OCI-LY1 (cell line): ENCODE results near the gene FAM120A.

ENCODE experiments used
- H2AFZ ChIP-seq: fragments of 200-600 bp; sonication (generic), shearing (Covaris generic); 2 replicates; pipeline ENCODE4 v1.6.0; 2014; ENCODE audit warnings: antibody characterized with exemption, mild to moderate bottlenecking, low read length
- H3F3A ChIP-seq: fragments of 200-600 bp; sonication (generic), shearing (Covaris generic); 2 replicates; pipeline ENCODE4 v1.6.0; 2014; ENCODE audit warnings: mild to moderate bottlenecking, antibody characterized with exemption, low read length, moderate library complexity; ENCODE audit not compliant: insufficient read depth
- H3K27ac ChIP-seq: fragments of 200-600 bp; sonication (generic); 2 replicates; pipeline ENCODE4 v1.5.1; 2014; ENCODE audit warnings: low read length, mixed run types, mild to moderate bottlenecking, low read depth; ENCODE audit not compliant: poor library complexity, severe bottlenecking
- H3K27me3 ChIP-seq: fragments of 200-600 bp; sonication (generic); 2 replicates; pipeline ENCODE4 v1.6.0; 2014; ENCODE audit warnings: antibody characterized with exemption, mild to moderate bottlenecking, low read length, moderate library complexity; ENCODE audit not compliant: insufficient read depth
- H3K36me3 ChIP-seq: fragments of 200-600 bp; sonication (generic); 2 replicates; pipeline ENCODE4 v1.6.1; 2014; ENCODE audit warnings: mild to moderate bottlenecking, antibody characterized with exemption, low read length, moderate library complexity, mixed read lengths; ENCODE audit not compliant: insufficient read depth
- H3K4me1 ChIP-seq: fragments of 200-600 bp; sonication (generic); 2 replicates; pipeline ENCODE4 v1.5.1; 2014; ENCODE audit warnings: mild to moderate bottlenecking, low read length, moderate library complexity; ENCODE audit not compliant: insufficient read depth, severe bottlenecking
- H3K4me2 ChIP-seq: fragments of 200-600 bp; sonication (generic), shearing (Covaris generic); 2 replicates; pipeline ENCODE4 v1.6.1; 2014; ENCODE audit warnings: low read length
- H3K4me3 ChIP-seq: fragments of 200-600 bp; sonication (generic); 2 replicates; pipeline ENCODE4 v1.5.1; 2014; ENCODE audit warnings: low read length, low read depth, mild to moderate bottlenecking, mixed read lengths; ENCODE audit not compliant: poor library complexity, severe bottlenecking
- H3K79me2 ChIP-seq: fragments of 200-600 bp; shearing (Covaris generic); 2 replicates; pipeline ENCODE4 v1.6.1; 2016; ENCODE audit warnings: mixed run types, low read length, mixed read lengths; ENCODE audit not compliant: insufficient read depth
- H3K9ac ChIP-seq: fragments of 200-600 bp; sonication (generic), shearing (Covaris generic); 2 replicates; pipeline ENCODE4 v1.6.1; 2014; ENCODE audit warnings: mild to moderate bottlenecking, low read length, mixed read lengths
- H3K9me2 ChIP-seq: fragments of 200-600 bp; sonication (generic), shearing (Covaris generic); 2 replicates; pipeline ENCODE4 v1.6.1; 2014; ENCODE audit warnings: low read depth, mild to moderate bottlenecking, low read length, mixed read lengths
- H3K9me3 ChIP-seq: fragments of 200-600 bp; shearing (Covaris generic); 2 replicates; pipeline ENCODE4 v1.6.1; 2014; ENCODE audit warnings: low read length, mixed read lengths
- H4K20me1 ChIP-seq: fragments of 200-600 bp; sonication (generic), shearing (Covaris generic); 2 replicates; pipeline ENCODE4 v1.6.0; 2016; ENCODE audit warnings: mild to moderate bottlenecking, low read length; ENCODE audit not compliant: insufficient read depth
- EZH2 ChIP-seq: fragments of 200-600 bp; sonication (generic), shearing (Covaris generic); IDR thresholded peaks from 2 replicates; pipeline ENCODE4 v1.8.0; 2017; ENCODE audit warnings: borderline replicate concordance, mixed run types, mild to moderate bottlenecking, antibody characterized with exemption, low read length, moderate library complexity, mixed read lengths
- TF ChIP-seq, protein P1 (sequence below): fragments of 200-600 bp; sonication (generic), shearing (Covaris generic); IDR thresholded peaks from 2 replicates; pipeline ENCODE4 v1.5.1; 2017; ENCODE audit warnings: mild to moderate bottlenecking, antibody characterized with exemption, low read length, moderate library complexity, mixed read lengths

The FAM120A gene

DNA sequence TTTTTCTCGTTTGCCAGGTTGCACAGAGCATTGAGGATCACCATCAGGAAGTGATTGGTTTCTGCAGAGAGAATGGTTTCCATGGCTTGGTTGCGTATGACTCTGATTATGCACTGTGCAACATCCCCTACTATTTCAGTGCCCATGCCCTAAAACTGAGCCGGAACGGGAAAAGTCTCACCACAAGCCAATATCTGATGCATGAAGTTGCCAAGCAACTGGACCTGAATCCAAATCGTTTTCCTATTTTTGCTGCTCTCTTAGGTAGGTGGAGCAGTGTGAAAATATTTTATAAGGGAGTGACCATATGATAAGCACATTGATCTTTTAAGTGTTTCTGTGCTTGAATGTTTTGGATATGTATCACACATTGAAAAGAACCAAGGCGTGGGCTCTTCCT lies 19.6 kb downstream of the FAM120A start:
- no peaks in the 10 kb centered on the region for H3F3A ChIP-seq
- no peaks in the 10 kb centered on the region for H4K20me1 ChIP-seq
- peaks cover 67% of the 10 kb centered on the region for H3K79me2 ChIP-seq
- H3K9me2 ChIP-seq, result no peaks in the 10 kb centered on the region
- peaks cover 59% of the 10 kb centered on the region for H3K36me3 ChIP-seq
- H2AFZ ChIP-seq, result no peak overlapping the region
- peaks cover 34% of the 10 kb centered on the region for H3K4me1 ChIP-seq
- H3K27ac ChIP-seq, result no peak overlapping the region
- no peak overlapping the region for H3K4me3 ChIP-seq
- no peak overlapping the region for H3K9ac ChIP-seq
- no peak for TF ChIP-seq EZH2
- TF ChIP-seq, protein P1, sequence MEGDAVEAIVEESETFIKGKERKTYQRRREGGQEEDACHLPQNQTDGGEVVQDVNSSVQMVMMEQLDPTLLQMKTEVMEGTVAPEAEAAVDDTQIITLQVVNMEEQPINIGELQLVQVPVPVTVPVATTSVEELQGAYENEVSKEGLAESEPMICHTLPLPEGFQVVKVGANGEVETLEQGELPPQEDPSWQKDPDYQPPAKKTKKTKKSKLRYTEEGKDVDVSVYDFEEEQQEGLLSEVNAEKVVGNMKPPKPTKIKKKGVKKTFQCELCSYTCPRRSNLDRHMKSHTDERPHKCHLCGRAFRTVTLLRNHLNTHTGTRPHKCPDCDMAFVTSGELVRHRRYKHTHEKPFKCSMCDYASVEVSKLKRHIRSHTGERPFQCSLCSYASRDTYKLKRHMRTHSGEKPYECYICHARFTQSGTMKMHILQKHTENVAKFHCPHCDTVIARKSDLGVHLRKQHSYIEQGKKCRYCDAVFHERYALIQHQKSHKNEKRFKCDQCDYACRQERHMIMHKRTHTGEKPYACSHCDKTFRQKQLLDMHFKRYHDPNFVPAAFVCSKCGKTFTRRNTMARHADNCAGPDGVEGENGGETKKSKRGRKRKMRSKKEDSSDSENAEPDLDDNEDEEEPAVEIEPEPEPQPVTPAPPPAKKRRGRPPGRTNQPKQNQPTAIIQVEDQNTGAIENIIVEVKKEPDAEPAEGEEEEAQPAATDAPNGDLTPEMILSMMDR, result no peak
- no peaks in the 10 kb centered on the region for H3K9me3 ChIP-seq
- H3K4me2 ChIP-seq, result no peak overlapping the region
- no peaks in the 10 kb centered on the region for H3K27me3 ChIP-seq

DNA sequence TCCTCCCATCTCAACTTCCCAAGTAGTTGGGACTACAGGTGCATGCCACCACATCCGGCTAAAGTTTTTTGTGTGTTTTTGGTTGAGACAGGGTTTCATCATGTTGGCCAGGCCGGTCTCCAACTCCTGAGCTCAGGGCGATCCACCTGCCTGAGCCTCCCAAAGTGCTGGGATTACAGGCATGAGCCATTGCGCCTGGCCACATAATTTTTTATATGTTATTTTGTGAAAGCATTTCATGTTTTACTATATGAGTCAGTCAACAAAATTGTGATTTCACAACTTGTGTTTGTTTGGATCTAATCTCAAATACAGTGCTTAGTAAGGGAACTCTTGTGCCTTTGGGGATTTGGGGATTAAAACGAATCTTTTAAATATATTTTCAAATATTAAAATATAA lies 21.9 kb downstream of the FAM120A start:
- Histone ChIP-seq H3K4me1 (peaks cover 12% of the 10 kb centered on the region), H3K79me2 (peaks cover 58% of the 10 kb centered on the region), H3K9me3 (no peaks in the 10 kb centered on the region), H3K9ac (no peak overlapping the region), H3K9me2 (no peaks in the 10 kb centered on the region), H4K20me1 (no peaks in the 10 kb centered on the region), H3F3A (no peaks in the 10 kb centered on the region), H2AFZ (no peak overlapping the region), H3K4me3 (no peak overlapping the region), H3K27ac (no peak overlapping the region), H3K4me2 (no peak overlapping the region), H3K27me3 (no peaks in the 10 kb centered on the region), H3K36me3 (peaks cover 77% of the 10 kb centered on the region)
- no peak for TF ChIP-seq EZH2
- TF ChIP-seq, protein P1, result no peak

DNA sequence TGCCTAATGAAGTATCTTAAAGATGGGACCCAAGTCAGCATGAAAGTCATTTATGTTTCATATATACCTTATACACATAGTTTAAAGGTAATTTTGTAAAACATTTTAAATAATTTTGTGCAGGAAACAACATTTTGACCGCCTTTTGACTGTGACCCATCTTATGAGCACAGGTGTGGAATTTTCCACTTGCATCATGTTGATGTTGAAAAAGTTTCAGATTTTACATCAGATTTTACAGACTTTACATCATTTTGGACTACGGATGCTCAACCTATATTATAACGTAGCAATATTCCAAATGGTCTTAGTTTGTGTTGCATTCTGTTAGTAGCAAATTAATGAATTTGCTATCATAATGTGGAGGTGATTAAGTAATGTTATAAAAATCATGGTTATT lies 23.6 kb downstream of the FAM120A start:
- Histone ChIP-seq H3K9me3 (no peaks in the 10 kb centered on the region), H3K79me2 (peaks cover 41% of the 10 kb centered on the region), H3K36me3 (peaks cover 89% of the 10 kb centered on the region), H3K4me2 (no peak overlapping the region), H3K4me1 (no peaks in the 10 kb centered on the region), H3F3A (no peaks in the 10 kb centered on the region), H2AFZ (no peak overlapping the region), H3K9ac (no peak overlapping the region), H4K20me1 (no peaks in the 10 kb centered on the region), H3K4me3 (no peak overlapping the region), H3K27me3 (no peaks in the 10 kb centered on the region), H3K9me2 (no peaks in the 10 kb centered on the region), H3K27ac (no peak overlapping the region)
- no peak for TF ChIP-seq EZH2
- TF ChIP-seq, protein P1, result no peak
